ENCODE data around the gene LAD1.

LAD1 gene, protein sequence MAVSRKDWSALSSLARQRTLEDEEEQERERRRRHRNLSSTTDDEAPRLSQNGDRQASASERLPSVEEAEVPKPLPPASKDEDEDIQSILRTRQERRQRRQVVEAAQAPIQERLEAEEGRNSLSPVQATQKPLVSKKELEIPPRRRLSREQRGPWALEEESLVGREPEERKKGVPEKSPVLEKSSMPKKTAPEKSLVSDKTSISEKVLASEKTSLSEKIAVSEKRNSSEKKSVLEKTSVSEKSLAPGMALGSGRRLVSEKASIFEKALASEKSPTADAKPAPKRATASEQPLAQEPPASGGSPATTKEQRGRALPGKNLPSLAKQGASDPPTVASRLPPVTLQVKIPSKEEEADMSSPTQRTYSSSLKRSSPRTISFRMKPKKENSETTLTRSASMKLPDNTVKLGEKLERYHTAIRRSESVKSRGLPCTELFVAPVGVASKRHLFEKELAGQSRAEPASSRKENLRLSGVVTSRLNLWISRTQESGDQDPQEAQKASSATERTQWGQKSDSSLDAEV

GRCh38 chr1:201399018-201399351 is at the start of gene LAD1:
TSS of gene LAD1 (minus strand) at chr1:201399324. CDS start at chr1:201399306, 18 bp downstream.
- no peak for TF ChIP-seq CTCF (IDR thresholded peaks at IDR 0.05; ENCODE audit: low read depth, low read length, missing control alignments)
- no peak for DNase-seq (ENCODE audit: low read depth)
- no peak within 1 kb of the TSS for H3K4me3 ChIP-seq (ENCODE audit: low read depth, low read length)

DNA sequence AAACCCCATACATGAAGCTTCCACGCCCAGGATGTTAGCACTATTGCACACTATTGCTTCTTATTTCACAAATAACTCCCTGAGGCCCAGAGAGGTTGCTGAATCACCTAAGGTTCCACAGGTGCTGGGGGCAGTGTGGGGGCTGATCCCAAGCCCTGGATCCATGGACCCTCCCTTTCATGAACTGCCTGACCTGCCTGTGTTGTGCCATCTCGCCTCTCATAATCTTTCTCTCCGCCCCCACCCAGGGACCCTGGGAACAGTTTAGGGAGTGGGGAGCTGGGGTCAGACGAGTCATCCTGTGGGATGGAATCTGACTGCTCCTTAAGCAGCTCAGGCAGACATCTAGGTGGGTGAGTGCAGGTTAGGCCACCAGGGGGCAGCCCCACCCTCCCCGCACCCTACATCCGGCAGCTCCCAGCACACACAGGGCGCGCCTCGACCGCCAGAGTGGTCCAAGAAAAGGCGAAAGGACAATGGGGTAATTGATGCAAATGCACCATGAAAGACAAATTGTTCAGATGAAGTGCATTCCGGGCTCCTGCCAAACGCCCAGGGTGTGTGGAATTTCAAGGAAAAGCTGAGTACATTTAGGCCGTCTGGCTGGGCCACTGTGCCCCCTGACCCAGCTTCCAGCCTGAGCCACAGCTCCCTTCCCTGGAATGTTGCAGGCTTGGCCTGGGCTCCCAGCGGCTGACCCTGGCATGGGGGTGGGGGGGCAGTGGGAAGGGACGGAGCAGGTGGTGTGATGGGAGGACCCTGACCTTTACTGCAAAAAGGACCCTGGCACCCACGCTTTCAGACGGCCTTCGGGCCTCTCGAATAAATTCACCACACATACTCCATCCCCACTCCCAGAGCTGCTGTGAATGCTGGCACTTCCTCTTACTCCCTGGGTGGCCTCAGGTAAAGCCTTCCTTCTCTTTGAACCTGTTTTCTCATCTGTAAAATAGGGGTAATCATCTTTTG is 49.1 kb upstream of the LAD1 start:
- H3K4me3 ChIP-seq (ENCODE audit: low read depth, low read length) = no peak overlapping the region
- DNase-seq (ENCODE audit: low read depth) = peak; percentile 43
- peak; percentile 94 for TF ChIP-seq CTCF (IDR thresholded peaks at IDR 0.05; ENCODE audit: low read depth, low read length, missing control alignments)

- DNase-seq (ENCODE audit: low read depth) = no peak
- no peak overlapping the region for H3K4me3 ChIP-seq (ENCODE audit: low read depth, low read length)
- no peak for TF ChIP-seq CTCF (IDR thresholded peaks at IDR 0.05; ENCODE audit: low read depth, low read length, missing control alignments)
These were observed 46.2 kb upstream of the LAD1 start for GRCh38 chr1:201445310-201445709.

DNA sequence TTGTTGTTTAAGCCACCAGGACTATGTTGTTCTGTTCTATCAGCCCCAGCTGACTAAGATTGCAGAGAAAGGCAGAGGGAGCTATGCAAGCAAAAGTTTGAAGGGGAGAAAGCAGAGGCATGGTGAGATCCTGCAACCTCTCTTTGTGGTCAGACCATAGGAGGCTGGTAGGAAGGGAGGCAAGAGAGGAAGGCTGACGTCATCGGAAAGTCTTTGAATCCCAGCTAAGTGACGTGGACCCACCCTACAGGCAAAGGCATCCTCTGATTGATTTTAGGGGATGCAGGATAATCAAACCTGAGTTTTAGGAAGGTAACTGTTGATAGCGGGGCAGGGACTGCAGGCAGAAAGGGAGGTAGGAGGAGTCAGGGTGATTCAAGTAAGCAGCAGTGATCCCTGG is 45.7 kb upstream of the LAD1 start:
- no peak for DNase-seq (ENCODE audit: low read depth)

DNA sequence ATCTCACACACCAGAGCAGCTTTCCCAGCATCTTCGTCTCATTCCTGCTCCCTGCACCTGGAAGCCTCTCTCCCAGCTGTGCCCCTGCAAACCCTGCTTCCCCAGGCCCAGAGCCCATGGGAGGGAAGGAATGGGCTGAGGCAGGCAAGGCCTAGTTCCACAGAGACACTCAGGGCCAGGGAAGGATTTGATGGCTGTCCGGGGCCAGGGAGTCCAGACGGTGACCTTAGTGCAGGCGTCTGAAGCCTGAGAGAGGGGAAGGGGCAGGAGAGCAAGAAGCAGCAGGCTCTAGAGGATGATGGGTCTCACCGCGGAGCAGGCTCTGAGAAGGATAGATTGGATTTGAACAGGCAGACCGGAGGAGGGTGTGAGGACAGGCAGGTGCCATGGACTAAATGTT is 44.6 kb upstream of the LAD1 start:
- DNase-seq (ENCODE audit: low read depth) = no peak
- H3K4me3 ChIP-seq (ENCODE audit: low read depth, low read length) = no peak overlapping the region
- TF ChIP-seq CTCF (IDR thresholded peaks at IDR 0.05; ENCODE audit: low read depth, low read length, missing control alignments) = no peak

More for the DNA sequence above, 45.7 kb upstream of the LAD1 start:
- no peak overlapping the region for H3K4me3 ChIP-seq (ENCODE audit: low read depth, low read length)
- TF ChIP-seq CTCF (IDR thresholded peaks at IDR 0.05; ENCODE audit: low read depth, low read length, missing control alignments) = no peak

DNA sequence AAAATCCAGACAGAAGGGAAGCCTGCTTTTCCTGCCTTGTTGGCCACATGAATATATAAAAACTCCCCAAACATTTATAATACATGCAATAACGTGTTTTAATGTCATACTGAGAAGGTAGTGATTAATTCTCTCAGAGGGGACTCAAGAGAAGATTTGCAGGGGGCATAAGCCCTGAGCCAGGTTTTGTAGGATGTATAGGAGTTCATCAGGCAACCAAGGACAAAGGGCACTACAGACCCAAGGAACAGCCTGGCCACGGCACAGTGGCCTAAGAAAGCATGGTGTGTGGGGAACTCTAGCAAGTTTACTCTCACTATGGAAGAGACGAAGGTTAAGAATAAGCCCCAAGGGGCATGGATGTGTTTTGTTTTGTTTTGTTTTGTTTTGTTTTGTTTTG is 37.8 kb upstream of the LAD1 start:
- no peak for DNase-seq (ENCODE audit: low read depth)
- no peak for TF ChIP-seq CTCF (IDR thresholded peaks at IDR 0.05; ENCODE audit: low read depth, low read length, missing control alignments)
- H3K4me3 ChIP-seq (ENCODE audit: low read depth, low read length) = no peak overlapping the region

All from GM12864 (cell line).